AG09319 (cell line): ENCODE results near the gene KDM3A.

Source experiments
- DNase-seq: peaks from one replicate; pipeline ENCODE4 v3.0.0-alpha.2; 2010; ENCODE audit warnings: low read depth; ENCODE audit errors: extremely low read depth
- TF ChIP-seq, protein P1 (sequence below): IDR thresholded peaks from 2 replicates; pipeline ENCODE4 v1.5.1; 2011; ENCODE audit warnings: low read depth, mild to moderate bottlenecking, inconsistent platforms, low read length, moderate library complexity

KDM3A gene

DNA sequence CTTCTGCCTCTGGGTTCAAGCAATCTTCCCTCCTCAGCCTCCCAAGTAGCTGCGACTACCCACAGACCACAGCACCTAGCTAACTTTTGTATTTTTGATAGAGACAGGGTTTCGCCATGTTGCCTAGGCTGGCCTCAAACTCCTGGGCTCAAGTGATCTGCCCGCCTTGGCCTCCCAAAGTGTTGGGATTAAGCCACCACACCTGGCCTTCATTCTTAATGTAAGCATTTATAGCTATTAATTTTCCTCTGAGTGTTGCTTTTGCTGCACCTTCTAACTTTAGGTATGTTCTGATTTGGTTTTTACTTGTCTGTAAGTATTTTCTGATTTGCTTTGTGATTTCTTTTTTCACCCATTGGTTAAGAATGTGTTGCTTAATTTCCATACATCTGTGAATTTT lies 92.4 kb downstream of the KDM3A start:
- no peak for DNase-seq
- TF ChIP-seq, protein P1, sequence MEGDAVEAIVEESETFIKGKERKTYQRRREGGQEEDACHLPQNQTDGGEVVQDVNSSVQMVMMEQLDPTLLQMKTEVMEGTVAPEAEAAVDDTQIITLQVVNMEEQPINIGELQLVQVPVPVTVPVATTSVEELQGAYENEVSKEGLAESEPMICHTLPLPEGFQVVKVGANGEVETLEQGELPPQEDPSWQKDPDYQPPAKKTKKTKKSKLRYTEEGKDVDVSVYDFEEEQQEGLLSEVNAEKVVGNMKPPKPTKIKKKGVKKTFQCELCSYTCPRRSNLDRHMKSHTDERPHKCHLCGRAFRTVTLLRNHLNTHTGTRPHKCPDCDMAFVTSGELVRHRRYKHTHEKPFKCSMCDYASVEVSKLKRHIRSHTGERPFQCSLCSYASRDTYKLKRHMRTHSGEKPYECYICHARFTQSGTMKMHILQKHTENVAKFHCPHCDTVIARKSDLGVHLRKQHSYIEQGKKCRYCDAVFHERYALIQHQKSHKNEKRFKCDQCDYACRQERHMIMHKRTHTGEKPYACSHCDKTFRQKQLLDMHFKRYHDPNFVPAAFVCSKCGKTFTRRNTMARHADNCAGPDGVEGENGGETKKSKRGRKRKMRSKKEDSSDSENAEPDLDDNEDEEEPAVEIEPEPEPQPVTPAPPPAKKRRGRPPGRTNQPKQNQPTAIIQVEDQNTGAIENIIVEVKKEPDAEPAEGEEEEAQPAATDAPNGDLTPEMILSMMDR = no peak

DNA sequence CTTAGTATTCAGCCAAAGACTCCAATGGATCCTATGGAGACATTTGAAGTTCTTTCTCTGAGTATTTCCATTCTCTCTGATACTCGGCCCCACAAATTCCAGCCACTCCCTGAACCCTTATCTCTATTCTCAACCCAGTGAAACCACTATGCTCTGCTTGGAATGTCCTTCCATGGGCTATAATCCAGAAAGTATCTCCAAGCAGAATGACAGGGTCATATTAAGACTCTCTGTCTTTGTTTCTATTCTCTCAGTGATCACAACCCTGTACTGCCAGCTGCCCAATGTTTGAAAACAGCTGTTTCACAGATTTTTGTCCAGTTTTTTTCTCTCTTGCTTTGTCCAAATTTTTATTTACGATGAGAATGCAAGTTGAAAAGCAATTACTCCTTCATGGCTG lies 100.2 kb downstream of the KDM3A start:
- no peak for DNase-seq
- TF ChIP-seq, protein P1 = no peak
